ENCODE measurements around the gene ENOX2. TPM values are rescaled to one million over a fixed set of nuclear protein-coding genes. Genes with fewer than 3 reads are reported as not detected.

Gene ENOX2
- total and polyA plus RNA-seq, 2 experiments from 2014 or later = 16.0 to 34.0 TPM

DNA sequence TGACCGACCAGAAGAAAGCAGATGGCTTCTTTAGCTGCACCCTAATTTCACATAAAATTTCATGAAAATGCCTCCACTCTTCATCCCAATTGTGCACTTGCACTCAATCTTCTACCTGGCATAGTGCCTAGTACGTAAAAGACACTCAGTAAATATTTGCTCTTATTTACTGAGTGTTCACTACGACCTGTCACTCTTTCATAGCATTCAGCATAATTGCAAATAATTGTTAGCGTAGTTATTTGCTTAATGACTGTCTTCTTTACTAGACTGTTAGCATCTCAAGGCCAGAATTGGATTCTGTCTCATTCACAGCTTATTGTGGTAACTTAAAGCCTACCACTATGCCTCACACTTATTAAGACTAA is 130.2 kb downstream of the ENOX2 start:
- DNase-seq (ENCODE audit: low read depth in 1 of 2, low spot score in 1 of 2) = no peak
- TF ChIP-seq, protein P1, sequence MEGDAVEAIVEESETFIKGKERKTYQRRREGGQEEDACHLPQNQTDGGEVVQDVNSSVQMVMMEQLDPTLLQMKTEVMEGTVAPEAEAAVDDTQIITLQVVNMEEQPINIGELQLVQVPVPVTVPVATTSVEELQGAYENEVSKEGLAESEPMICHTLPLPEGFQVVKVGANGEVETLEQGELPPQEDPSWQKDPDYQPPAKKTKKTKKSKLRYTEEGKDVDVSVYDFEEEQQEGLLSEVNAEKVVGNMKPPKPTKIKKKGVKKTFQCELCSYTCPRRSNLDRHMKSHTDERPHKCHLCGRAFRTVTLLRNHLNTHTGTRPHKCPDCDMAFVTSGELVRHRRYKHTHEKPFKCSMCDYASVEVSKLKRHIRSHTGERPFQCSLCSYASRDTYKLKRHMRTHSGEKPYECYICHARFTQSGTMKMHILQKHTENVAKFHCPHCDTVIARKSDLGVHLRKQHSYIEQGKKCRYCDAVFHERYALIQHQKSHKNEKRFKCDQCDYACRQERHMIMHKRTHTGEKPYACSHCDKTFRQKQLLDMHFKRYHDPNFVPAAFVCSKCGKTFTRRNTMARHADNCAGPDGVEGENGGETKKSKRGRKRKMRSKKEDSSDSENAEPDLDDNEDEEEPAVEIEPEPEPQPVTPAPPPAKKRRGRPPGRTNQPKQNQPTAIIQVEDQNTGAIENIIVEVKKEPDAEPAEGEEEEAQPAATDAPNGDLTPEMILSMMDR (IDR thresholded peaks at IDR 0.05; ENCODE audit: low read depth, low read length) = no peak
- H3K27ac ChIP-seq = peak overlapping the region; percentile 96

DNA sequence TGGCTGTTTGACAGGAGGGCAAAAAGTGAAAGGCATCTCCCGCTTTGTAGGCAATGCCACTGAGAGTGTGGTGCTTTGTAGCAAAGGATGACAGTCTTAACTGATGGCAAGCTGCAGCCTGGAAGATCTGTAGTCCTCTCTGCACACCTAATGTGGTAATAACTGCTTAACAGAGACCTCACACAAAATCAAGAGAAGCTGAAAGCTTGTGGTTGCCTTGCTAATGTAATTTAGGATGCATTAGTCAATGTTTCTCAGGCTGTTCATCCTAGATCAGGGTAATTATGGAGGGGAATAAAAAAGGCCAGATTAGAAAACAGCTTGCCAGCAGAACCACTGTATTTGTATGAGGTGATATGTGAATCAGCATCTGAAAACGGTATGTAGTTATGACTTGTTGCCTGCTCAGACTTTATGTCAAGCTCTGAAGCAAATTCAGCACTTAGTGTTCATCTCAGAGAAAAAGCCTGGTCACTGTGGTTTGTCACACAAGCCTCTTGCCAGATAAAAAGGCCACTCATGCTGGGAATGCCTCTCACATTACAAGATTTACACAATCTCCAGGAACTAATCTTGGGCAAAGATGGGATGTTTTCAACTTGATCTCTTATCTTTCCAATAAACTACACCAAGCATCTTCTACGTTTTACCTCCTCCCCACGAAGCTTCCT is 130.8 kb downstream of the ENOX2 start:
- Histone ChIP-seq H3K4me1 (ENCODE audit: low read depth) (peaks cover 63% of the 10 kb centered on the region), H3K36me3 (no peaks in the 10 kb centered on the region), H3K9me3 (ENCODE audit: low read depth) (no peaks in the 10 kb centered on the region), H3K27me3 (no peaks in the 10 kb centered on the region), H3K27ac (peak overlapping the region; percentile 96), H3K4me3 (no peak overlapping the region)
- TF ChIP-seq, protein P1 (IDR thresholded peaks at IDR 0.05; ENCODE audit: low read depth, low read length) = no peak
- peak; percentile 25 to 50 for DNase-seq (ENCODE audit: low read depth in 1 of 2, low spot score in 1 of 2)

More for the DNA sequence above, 130.2 kb downstream of the ENOX2 start:
- Histone ChIP-seq H3K4me3 (no peak overlapping the region), H3K4me1 (ENCODE audit: low read depth) (peaks cover 57% of the 10 kb centered on the region), H3K27me3 (no peaks in the 10 kb centered on the region), H3K9me3 (ENCODE audit: low read depth) (no peaks in the 10 kb centered on the region), H3K36me3 (no peaks in the 10 kb centered on the region)

DNA sequence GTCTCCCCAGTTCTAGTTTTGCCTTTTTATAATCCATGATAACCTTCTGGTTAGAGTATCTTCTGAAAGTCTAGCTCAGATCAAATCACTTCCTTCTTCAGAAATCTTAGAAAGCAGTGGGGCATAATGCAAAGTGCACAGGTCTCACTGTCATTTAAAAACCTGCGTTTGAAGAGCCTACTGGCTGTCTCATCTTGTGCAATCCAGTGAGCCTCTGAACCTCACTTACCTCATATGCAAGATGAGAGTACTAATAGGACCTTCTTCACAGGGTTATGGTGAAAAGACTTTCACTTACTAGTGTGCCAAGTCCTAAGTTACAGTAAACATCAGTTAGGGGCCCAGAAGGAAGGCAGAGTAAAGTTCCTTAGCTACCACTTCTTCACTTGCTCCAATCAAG is 131.4 kb downstream of the ENOX2 start:
- Histone ChIP-seq H3K27me3 (no peaks in the 10 kb centered on the region), H3K27ac (peak overlapping the region; percentile 96), H3K36me3 (no peaks in the 10 kb centered on the region), H3K4me3 (no peak overlapping the region), H3K4me1 (ENCODE audit: low read depth) (peaks cover 69% of the 10 kb centered on the region), H3K9me3 (ENCODE audit: low read depth) (no peaks in the 10 kb centered on the region)
- TF ChIP-seq, protein P1 (IDR thresholded peaks at IDR 0.05; ENCODE audit: low read depth, low read length) = no peak
- DNase-seq (ENCODE audit: low read depth in 1 of 2, low spot score in 1 of 2) = no peak

DNA sequence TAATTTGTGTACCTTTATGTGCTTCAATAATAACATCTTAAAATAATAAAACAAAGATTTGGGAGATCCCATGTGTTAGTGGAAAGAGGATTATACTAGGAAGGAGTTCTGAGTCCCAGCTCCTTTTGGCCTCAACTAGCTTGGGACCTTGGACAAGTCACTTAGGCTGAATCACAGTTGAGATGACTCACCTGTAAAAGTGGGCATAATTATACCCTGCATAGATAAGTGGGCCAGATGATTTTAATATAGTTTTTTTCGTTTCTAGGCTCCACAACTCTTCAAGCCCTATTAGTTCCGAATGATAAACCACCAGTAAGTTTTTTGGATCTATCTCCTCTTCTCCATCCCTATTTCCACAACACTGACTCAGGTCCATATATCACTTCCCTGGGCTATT is 131.8 kb downstream of the ENOX2 start:
- H3K9me3 ChIP-seq (ENCODE audit: low read depth) = no peaks in the 10 kb centered on the region
- H3K4me3 ChIP-seq = no peak overlapping the region
- H3K27ac ChIP-seq = peak overlapping the region; percentile 96
- H3K4me1 ChIP-seq (ENCODE audit: low read depth) = peaks cover 73% of the 10 kb centered on the region
- TF ChIP-seq, protein P1 (IDR thresholded peaks at IDR 0.05; ENCODE audit: low read depth, low read length) = no peak
- no peak for DNase-seq (ENCODE audit: low read depth in 1 of 2, low spot score in 1 of 2)
- H3K27me3 ChIP-seq = no peaks in the 10 kb centered on the region
- no peaks in the 10 kb centered on the region for H3K36me3 ChIP-seq

DNA sequence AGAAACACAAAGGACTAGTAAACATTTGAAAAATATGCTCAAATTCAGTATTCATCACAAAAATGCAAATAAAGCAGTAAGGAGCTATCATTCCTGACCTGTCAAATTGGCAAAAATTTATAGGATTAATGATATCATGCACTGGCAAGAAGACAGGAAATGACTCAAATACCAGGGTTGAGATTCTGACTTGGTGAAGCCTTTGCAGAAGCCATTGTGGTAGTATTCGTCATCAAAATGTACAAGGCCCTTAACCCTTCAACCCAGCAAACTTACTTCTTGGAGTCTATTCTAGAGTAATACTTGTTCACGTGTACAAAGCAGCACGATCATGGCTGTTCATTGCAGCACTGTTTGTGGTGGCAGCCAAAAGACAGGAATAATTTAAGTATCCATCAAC is 132.4 kb downstream of the ENOX2 start:
- Histone ChIP-seq H3K9me3 (ENCODE audit: low read depth) (no peaks in the 10 kb centered on the region), H3K27me3 (no peaks in the 10 kb centered on the region), H3K36me3 (no peaks in the 10 kb centered on the region), H3K4me3 (no peak overlapping the region), H3K4me1 (ENCODE audit: low read depth) (peaks cover 75% of the 10 kb centered on the region), H3K27ac (peak overlapping the region; percentile 96)
- TF ChIP-seq, protein P1 (IDR thresholded peaks at IDR 0.05; ENCODE audit: low read depth, low read length) = no peak
- peak in 1 of 2 donors; percentile 75 for DNase-seq (ENCODE audit: low read depth in 1 of 2, low spot score in 1 of 2)
